ENCODE measurements around the gene KRTAP10-8. TPM values are rescaled to one million over a fixed set of nuclear protein-coding genes. Genes with fewer than 3 reads are reported as not detected.

Gene KRTAP10-8
- total and polyA plus RNA-seq, 2 experiments from 2014 or later, result not detected

- TF ChIP-seq CTCF (conservative IDR thresholded peaks at IDR 0.05; ENCODE audit: low read depth in 2 of 2) (no peak), ZNF462 (CRISPR knock-in tag; IDR thresholded peaks at IDR 0.05) (no peak)
Measured at GRCh38 chr21:44653123-44653522, 41.2 kb downstream of the KRTAP10-8 start (continued).

- Histone ChIP-seq H3K79me2 (replicated peaks; ENCODE audit: insufficient read depth) (no peaks in the 10 kb centered on the region), H3K36me3 (ENCODE audit: insufficient read depth) (no peaks in the 10 kb centered on the region), H3K27me3 (ENCODE audit: insufficient read depth) (no peaks in the 10 kb centered on the region), H3K4me3 (no peak overlapping the region), H3F3A (replicated peaks; ENCODE audit: low read depth) (no peaks in the 10 kb centered on the region), H3K27ac (ENCODE audit: low read depth) (no peak overlapping the region), H4K20me1 (replicated peaks; ENCODE audit: insufficient read depth) (no peaks in the 10 kb centered on the region), H2AFZ (no peak overlapping the region), H3K4me1 (ENCODE audit: insufficient read depth) (peaks cover 9% of the 10 kb centered on the region), H3K9me2 (ENCODE audit: insufficient read depth) (no peaks in the 10 kb centered on the region), H3K4me2 (no peak overlapping the region)
- DNase-seq (ENCODE audit: low spot score), result no peak
- no peak overlapping the region for H3K4me3 Mint-ChIP-seq
- H3K36me3 Mint-ChIP-seq (ENCODE audit: low read depth), result peaks cover 9% of the 10 kb centered on the region; the same call in 2 of the 3 replicates
- peaks cover 7% of the 10 kb centered on the region for H3K4me1 Mint-ChIP-seq
- peaks cover 14% of the 10 kb centered on the region for H3K27me3 Mint-ChIP-seq (ENCODE audit: insufficient read depth, low read depth, poor library complexity)
- no peak for ATAC-seq
- H3K9me3 Mint-ChIP-seq, result peaks cover 18% of the 10 kb centered on the region
- no peak overlapping the region for H3K27ac Mint-ChIP-seq
- TF ChIP-seq POLR2AphosphoS5 (IDR thresholded peaks at IDR 0.05; ENCODE audit: low read depth), result no peak
- TF ChIP-seq EZH2 (IDR thresholded peaks at IDR 0.05; ENCODE audit: low read depth, unreplicated experiment), result no peak
- TF ChIP-seq NANOG (IDR thresholded peaks at IDR 0.05; ENCODE audit: borderline replicate concordance), result no peak
- TF ChIP-seq ZNF462 (CRISPR knock-in tag; IDR thresholded peaks at IDR 0.05), result no peak
- TF ChIP-seq CREB1 (CRISPR knock-in tag; IDR thresholded peaks at IDR 0.05; ENCODE audit: low read depth), result no peak
Measured at GRCh38 chr21:44653656-44654575, 42.0 kb downstream of the KRTAP10-8 start.
